HUES6 (cell line): ENCODE data around the gene TPM2.

Source experiments
- H3K27ac ChIP-seq: 2 replicates; pipeline ENCODE4 v1.7.0; 2013; ENCODE audit warnings: low read depth, mild to moderate bottlenecking, low read length, inconsistent platforms
- H3K27me3 ChIP-seq: 2 replicates; pipeline ENCODE4 v1.6.1; 2013; ENCODE audit warnings: low read length; ENCODE audit not compliant: control insufficient read depth, insufficient read depth
- H3K36me3 ChIP-seq: 2 replicates; pipeline ENCODE4 v1.6.1; 2013; ENCODE audit warnings: low read length; ENCODE audit not compliant: control insufficient read depth, insufficient read depth
- H3K4me1 ChIP-seq: 2 replicates; pipeline ENCODE4 v1.6.1; 2013; ENCODE audit warnings: low read length; ENCODE audit not compliant: control insufficient read depth, insufficient read depth
- H3K4me3 ChIP-seq: 2 replicates; pipeline ENCODE4 v1.5.1; 2013; ENCODE audit warnings: low read depth, low read length
- H3K9ac ChIP-seq: one replicate; pipeline ENCODE4 v1.6.1; 2013; ENCODE audit warnings: mild to moderate bottlenecking, low read length
- H3K9me3 ChIP-seq: 2 replicates; pipeline ENCODE4 v1.6.1; 2013; ENCODE audit warnings: low read depth, low read length; ENCODE audit not compliant: control insufficient read depth, insufficient read depth

TPM2 gene

DNA sequence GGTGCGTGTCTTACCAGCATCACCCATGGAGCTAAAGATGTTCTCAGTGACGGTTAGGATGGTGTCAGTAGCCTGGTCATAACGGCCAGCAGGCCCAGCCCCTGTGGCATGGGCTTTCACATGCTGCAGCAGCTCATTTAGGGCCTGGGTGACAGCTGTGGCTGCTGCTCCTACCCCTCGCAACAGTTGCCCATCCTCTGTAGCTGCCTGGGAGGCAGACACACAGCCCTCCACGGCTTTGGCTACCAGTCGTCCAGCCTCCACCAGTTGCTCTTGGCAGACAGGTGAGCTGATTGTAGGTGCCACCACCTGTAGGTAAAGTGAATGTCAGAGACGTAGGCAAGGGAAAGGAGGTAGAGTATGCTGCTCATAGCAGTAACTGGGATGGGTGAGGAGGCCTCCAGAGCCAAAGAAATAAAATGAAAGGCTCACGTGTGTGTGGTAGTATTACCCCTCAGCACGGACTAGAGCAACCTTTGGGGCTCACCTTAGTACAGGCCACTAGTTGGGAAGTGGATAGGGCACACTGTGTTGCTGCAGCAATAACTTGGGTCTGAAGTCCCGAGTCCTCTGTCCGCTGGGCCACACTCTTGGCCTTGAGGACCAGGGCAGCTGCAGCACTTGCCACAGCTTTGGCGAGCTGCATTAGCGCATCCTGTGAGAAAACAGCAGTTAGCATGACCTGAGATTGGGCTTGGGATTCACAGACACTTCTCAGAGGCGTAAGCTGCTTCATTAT is 27.6 kb upstream of the TPM2 start:
- Histone ChIP-seq H3K27ac (no peak overlapping the region), H3K36me3 (peaks cover 99% of the 10 kb centered on the region), H3K4me3 (no peak overlapping the region), H3K9me3 (no peaks in the 10 kb centered on the region), H3K4me1 (no peaks in the 10 kb centered on the region), H3K9ac (no peak overlapping the region), H3K27me3 (no peaks in the 10 kb centered on the region)

- Histone ChIP-seq H3K36me3 (peaks cover 98% of the 10 kb centered on the region), H3K4me1 (peaks cover 3% of the 10 kb centered on the region; the same call in 1 of the 2 replicates), H3K9me3 (no peaks in the 10 kb centered on the region), H3K27ac (no peak overlapping the region), H3K27me3 (no peaks in the 10 kb centered on the region), H3K9ac (no peak overlapping the region), H3K4me3 (no peak overlapping the region)
Observed at GRCh38 chr9:35716230-35716629, 26.5 kb upstream of the TPM2 start.

DNA sequence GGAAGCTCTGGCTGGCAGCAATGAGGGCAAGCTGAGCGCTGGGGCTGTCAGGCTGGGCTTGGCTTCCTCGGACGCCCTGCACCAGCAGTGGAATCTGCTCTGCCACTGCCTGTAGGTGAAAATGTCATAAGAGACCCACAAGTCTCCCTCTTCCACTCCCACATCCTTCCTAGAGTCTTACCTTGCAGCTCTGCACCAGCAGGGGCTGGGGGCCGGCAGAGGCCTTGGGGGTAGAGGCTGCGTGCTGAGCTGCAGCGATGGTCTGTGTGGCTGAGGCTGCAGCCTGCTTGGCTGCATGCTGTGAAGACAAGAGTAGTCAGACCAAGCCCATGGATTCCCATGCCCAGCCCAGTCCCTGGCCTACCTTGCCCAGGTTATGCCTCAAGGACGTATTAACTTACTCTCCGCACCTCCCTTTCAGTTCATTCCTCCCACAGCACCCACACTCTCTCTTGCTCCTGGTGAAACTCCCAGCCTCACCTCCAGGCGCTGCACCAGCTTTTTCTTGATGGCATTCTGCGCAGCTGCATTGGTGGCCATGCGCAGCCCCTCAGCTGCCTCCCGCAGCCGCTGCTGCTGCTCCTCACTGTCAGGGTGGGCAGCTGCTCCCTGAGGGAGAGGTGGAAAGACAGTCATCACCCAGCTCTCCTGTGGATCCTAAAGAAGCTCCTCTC is 25.0 kb upstream of the TPM2 start:
- peak overlapping the region; percentile 29 for H3K9ac ChIP-seq
- H3K27me3 ChIP-seq = no peaks in the 10 kb centered on the region
- H3K4me1 ChIP-seq = peaks cover 3% of the 10 kb centered on the region; the same call in 1 of the 2 replicates
- H3K36me3 ChIP-seq = peaks cover 95% of the 10 kb centered on the region
- H3K9me3 ChIP-seq = no peaks in the 10 kb centered on the region
- no peak overlapping the region for H3K27ac ChIP-seq
- H3K4me3 ChIP-seq = no peak overlapping the region

DNA sequence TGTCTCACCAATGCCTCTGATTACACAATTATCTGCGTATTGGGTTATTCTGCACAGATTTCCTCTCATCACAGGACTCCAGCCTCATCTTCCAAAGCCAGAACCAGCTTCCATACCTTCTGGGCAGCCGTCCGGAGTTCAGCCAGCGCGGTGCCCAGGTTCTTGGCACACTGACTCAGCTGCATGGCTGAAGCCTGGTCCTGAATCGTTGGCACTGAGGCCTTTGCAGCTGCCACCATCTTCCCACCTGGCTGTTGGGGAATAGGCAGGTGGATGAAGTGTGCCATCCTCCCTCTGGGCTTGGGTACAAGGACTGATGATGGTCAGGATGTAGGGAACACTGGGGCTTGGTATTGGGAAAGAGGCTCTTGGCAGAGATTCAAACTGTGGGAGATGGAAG is 24.4 kb upstream of the TPM2 start:
- Histone ChIP-seq H3K9ac (no peak overlapping the region), H3K4me1 (peaks cover 3% of the 10 kb centered on the region; the same call in 1 of the 2 replicates), H3K27ac (no peak overlapping the region), H3K9me3 (no peaks in the 10 kb centered on the region), H3K4me3 (no peak overlapping the region), H3K27me3 (no peaks in the 10 kb centered on the region), H3K36me3 (peaks cover 92% of the 10 kb centered on the region)

- Histone ChIP-seq H3K9me3 (no peaks in the 10 kb centered on the region), H3K27me3 (no peaks in the 10 kb centered on the region), H3K4me3 (no peak overlapping the region), H3K4me1 (peaks cover 3% of the 10 kb centered on the region; the same call in 1 of the 2 replicates), H3K36me3 (peaks cover 92% of the 10 kb centered on the region), H3K9ac (no peak overlapping the region), H3K27ac (no peak overlapping the region)
Observed at GRCh38 chr9:35713578-35713977, 23.9 kb upstream of the TPM2 start.

DNA sequence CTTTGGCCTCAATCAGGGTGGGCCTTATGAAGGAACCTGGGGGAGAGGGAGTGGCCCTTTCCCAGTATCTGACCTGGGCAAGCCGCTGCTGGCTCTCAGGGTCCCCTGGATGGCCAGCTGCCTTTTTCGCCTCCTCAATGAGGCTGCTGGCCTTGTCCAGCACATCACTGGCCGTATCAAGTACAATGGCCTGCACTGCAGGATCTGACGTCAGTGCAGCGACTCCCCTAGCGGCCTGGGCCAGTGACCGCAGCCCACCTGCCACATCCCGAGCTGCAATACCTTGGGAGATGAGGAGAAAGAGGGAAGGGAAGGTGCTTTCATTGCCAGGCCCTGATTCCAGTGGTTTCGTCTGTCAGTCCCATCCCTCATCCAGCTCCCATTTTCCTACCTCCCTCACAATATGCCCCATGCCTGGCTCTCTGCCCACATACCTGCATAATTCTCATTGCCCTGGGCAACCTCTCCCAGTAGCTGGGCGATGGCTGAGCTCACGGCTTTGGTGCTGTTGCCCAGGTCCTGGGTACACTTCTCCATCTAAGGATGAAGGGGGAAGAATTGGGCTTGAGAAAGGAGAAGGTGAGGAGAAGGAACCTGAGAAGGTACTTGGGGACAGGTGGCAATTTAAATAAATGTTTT is 23.2 kb upstream of the TPM2 start:
- Histone ChIP-seq H3K27me3 (no peaks in the 10 kb centered on the region), H3K9ac (no peak overlapping the region), H3K27ac (no peak overlapping the region), H3K4me3 (no peak overlapping the region), H3K36me3 (peaks cover 91% of the 10 kb centered on the region), H3K4me1 (peaks cover 3% of the 10 kb centered on the region; the same call in 1 of the 2 replicates), H3K9me3 (no peaks in the 10 kb centered on the region)

DNA sequence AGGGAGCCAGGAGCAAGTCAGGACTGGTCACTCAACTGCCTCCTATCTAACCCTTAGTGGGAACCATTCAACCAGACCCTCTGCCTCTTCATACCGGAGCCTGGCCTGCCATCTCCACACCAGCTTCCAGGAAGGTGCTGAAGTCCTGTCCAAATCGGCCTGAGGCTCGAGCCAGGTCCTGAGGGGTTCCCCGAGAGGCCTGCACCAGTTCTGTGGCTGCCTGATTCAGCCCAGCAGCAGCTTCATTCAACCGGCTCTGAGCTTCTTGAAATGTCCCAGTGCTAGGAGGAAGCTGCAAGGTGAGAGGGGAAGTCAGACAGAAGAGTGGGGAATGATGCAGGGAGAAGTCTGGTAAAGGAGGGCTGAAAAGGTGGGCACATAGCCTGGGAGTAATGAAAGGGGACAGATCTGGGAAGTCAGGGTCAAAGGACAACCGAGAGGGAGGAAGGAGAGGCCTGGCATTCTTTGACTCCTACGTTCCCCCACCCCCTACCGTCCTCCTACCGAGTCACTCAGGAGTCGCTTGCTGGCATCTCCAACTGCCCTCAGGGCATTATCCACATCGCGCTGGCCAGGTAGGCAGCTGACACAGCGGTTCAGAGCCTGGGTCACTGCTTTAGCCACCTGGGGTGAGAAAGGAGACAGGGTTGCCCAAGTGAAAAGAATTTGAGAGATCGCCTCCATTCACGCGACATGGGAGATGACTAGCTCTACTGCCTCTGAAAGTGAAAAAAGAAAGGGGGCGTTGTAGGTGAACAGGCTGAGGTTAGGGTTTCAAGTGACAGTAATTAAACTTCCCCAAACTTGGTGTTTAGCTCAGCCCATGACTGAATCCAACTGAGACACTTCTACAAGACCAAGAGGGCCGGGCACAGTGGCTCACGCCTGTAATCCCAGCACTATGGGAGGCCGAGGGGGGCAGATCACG is 22.0 kb upstream of the TPM2 start:
- peaks cover 3% of the 10 kb centered on the region; the same call in 1 of the 2 replicates for H3K4me1 ChIP-seq
- H3K9me3 ChIP-seq = no peaks in the 10 kb centered on the region
- no peak overlapping the region for H3K27ac ChIP-seq
- H3K27me3 ChIP-seq = no peaks in the 10 kb centered on the region
- H3K9ac ChIP-seq = no peak overlapping the region
- peaks cover 91% of the 10 kb centered on the region for H3K36me3 ChIP-seq
- H3K4me3 ChIP-seq = no peak overlapping the region

- Histone ChIP-seq H3K9ac (no peak overlapping the region), H3K4me3 (no peak overlapping the region), H3K27ac (no peak overlapping the region), H3K9me3 (no peaks in the 10 kb centered on the region), H3K36me3 (peaks cover 91% of the 10 kb centered on the region), H3K4me1 (peaks cover 3% of the 10 kb centered on the region; the same call in 1 of the 2 replicates), H3K27me3 (no peaks in the 10 kb centered on the region)
Observed at GRCh38 chr9:35710818-35711500, 21.2 kb upstream of the TPM2 start.

DNA sequence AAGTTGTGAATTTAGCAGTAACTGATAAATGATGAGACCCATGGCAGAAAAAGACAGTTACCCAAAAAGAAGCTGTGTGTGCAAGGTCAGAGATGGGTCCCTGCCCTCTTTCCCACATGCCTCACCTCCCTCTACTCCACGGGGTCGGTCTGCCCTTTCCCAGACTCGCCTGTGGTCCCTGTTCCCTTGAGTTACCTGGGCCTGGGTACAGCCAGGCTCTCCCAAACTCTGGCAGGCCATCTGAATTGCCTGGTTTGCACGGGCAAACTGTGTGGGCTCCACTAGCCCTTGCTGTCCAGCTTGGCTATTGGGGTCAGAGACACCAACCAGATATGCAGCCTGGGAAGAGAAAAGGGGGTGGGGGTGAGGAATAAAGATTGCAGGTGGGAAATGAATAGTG is 18.4 kb upstream of the TPM2 start:
- Histone ChIP-seq H3K27me3 (no peaks in the 10 kb centered on the region), H3K36me3 (peaks cover 92% of the 10 kb centered on the region), H3K9ac (no peak overlapping the region), H3K9me3 (no peaks in the 10 kb centered on the region), H3K27ac (no peak overlapping the region), H3K4me3 (no peak overlapping the region), H3K4me1 (peaks cover 3% of the 10 kb centered on the region; the same call in 1 of the 2 replicates)

DNA sequence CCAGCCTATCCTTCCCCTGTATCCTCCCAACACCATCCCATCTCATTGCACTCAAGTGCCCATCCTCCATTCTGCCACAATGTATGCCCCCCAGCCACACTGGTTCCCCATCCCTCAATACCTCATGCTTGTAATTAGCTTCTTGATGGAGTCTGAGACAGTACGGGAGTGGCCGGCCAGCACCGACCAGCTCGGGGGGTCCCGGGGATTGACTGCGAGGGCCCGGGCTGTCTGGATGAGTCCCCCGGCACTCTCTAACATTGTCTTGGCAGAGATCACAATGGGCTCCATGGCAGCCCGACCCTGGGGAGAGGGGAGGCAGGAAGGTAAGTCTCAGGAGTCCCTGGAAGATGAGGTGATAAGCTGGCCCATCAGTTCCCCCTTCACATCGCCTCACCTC is 17.2 kb upstream of the TPM2 start:
- H3K27me3 ChIP-seq = no peaks in the 10 kb centered on the region
- H3K27ac ChIP-seq = no peak overlapping the region
- no peak overlapping the region for H3K4me3 ChIP-seq
- H3K9me3 ChIP-seq = no peaks in the 10 kb centered on the region
- peaks cover 92% of the 10 kb centered on the region for H3K36me3 ChIP-seq
- H3K4me1 ChIP-seq = peaks cover 1% of the 10 kb centered on the region; the same call in 1 of the 2 replicates
- no peak overlapping the region for H3K9ac ChIP-seq
